ENCODE data around the gene ITPR2.

- TF ChIP-seq POLR2A (IDR thresholded peaks at IDR 0.05; ENCODE audit: low read depth, low read length) = no peak
- TF ChIP-seq POLR2AphosphoS5 (IDR thresholded peaks at IDR 0.05; ENCODE audit: low read depth, low read length) = no peak
- no peak for TF ChIP-seq TAF1 (IDR thresholded peaks at IDR 0.05; ENCODE audit: low read depth, low read length)
- no peak for TF ChIP-seq PAX5 (IDR thresholded peaks at IDR 0.05; ENCODE audit: insufficient read depth, low read length, severe bottlenecking)
Measured at GRCh38 chr12:26631846-26632245, 201.1 kb downstream of the ITPR2 start.

Data from GM12891 (cell line).